Karpas-422 (cell line): Measurements from ENCODE around the gene PIAS1. TPM values are rescaled to one million over a fixed set of nuclear protein-coding genes. Genes with fewer than 3 reads are reported as not detected.
A peak's percentile ranks its signal among the peaks of the same experiment; 100 is the strongest.

Source experiments
- DNase-seq: peaks from one replicate; pipeline ENCODE4 v3.0.0-alpha.2; 2015
- H2AFZ ChIP-seq: fragments of 200-600 bp; sonication (generic); 2 replicates; pipeline ENCODE4 v1.6.1; 2014; ENCODE audit warnings: antibody characterized with exemption, low read length, mixed read lengths
- H3K27ac ChIP-seq: fragments of 200-600 bp; sonication (generic); 2 replicates; pipeline ENCODE4 v1.5.1; 2014; ENCODE audit warnings: mild to moderate bottlenecking, low read length, moderate library complexity
- H3K27me3 ChIP-seq: fragments of 200-600 bp; sonication (generic); 2 replicates; pipeline ENCODE4 v1.6.1; 2014; ENCODE audit warnings: low read length, mixed read lengths
- H3K36me3 ChIP-seq: fragments of 200-600 bp; sonication (generic); 2 replicates; pipeline ENCODE4 v1.6.1; 2014; ENCODE audit warnings: low read length, mixed read lengths; ENCODE audit not compliant: insufficient read depth
- H3K4me1 ChIP-seq: fragments of 200-600 bp; sonication (generic); 2 replicates; pipeline ENCODE4 v1.6.1; 2014; ENCODE audit warnings: mild to moderate bottlenecking, low read length, mixed read lengths
- H3K4me2 ChIP-seq: fragments of 200-600 bp; sonication (generic); 2 replicates; pipeline ENCODE4 v1.6.1; 2014; ENCODE audit warnings: low read length, low read depth, mild to moderate bottlenecking; ENCODE audit not compliant: poor library complexity, severe bottlenecking
- H3K4me3 ChIP-seq: fragments of 200-600 bp; sonication (generic); 2 replicates; pipeline ENCODE4 v1.5.1; 2014; ENCODE audit warnings: mild to moderate bottlenecking, antibody characterized with exemption, low read length, mixed read lengths
- H3K79me2 ChIP-seq: fragments of 200-600 bp; sonication (generic); 2 replicates; pipeline ENCODE4 v1.6.1; 2014; ENCODE audit warnings: mild to moderate bottlenecking, low read length, mixed read lengths
- H3K9ac ChIP-seq: fragments of 200-600 bp; sonication (generic); 2 replicates; pipeline ENCODE4 v1.6.0; 2014; ENCODE audit warnings: low read length
- H3K9me2 ChIP-seq: fragments of 200-600 bp; sonication (generic), shearing (Covaris generic); replicated peaks from 2 replicates; pipeline ENCODE4 v1.6.0; 2014; ENCODE audit warnings: mild to moderate bottlenecking, low read length, moderate library complexity; ENCODE audit not compliant: insufficient read depth
- H3K9me3 ChIP-seq: fragments of 300-700, 200-600 bp; sonication (generic); 2 replicates; pipeline ENCODE4 v1.6.1; 2014; ENCODE audit warnings: low read length, mixed read lengths
- H4K20me1 ChIP-seq: fragments of 200-600 bp; sonication (generic); 2 replicates; pipeline ENCODE4 v1.6.1; 2014; ENCODE audit warnings: mild to moderate bottlenecking, antibody characterized with exemption, low read length, low read depth; ENCODE audit not compliant: insufficient read depth
- total RNA-seq: library from RNA; depleted of rRNA; stranded (reverse); fragments of >200 nt; shearing (Covaris generic); gene quantifications from 2 replicates; pipeline ENCODE4 v1.2.3, GENCODE V29; 2014; ENCODE audit warnings: low replicate concordance

The PIAS1 gene
- total RNA-seq, 1 experiment from 2014 or later = 106 TPM

DNA sequence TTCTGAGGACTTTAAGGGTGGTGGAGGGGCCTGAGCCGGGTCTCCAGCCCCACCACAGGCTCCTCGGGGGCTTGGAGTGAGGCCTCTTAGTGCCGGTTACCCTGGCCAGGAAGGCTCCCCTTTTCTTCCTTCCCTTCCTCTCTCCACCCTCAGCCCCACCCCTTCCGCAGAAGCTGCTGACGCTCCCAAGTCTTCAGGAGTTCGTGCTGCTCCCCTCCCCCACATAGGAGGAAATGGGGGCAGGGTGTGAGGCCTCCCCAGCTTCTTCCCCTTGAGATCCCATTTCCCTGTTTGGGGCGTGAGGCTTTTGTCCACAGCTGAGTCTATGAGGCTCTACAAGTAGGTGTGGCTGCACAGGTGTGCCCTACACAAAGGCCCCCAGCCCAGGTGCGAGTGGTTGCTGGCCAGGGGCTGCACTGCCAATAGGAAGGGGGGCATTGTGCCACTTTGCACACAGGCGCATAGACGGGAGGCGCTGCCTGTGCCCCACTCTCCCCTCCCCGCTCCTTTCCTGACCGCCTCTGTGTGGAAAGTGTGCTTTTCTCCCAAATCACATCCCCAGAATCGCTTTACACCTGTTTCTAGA is 151.9 kb downstream of the PIAS1 start:
- Histone ChIP-seq H2AFZ (no peak overlapping the region), H3K4me3 (no peak overlapping the region), H3K36me3 (no peaks in the 10 kb centered on the region), H3K79me2 (peaks cover 23% of the 10 kb centered on the region), H4K20me1 (no peaks in the 10 kb centered on the region), H3K9me2 (no peaks in the 10 kb centered on the region), H3K9me3 (no peaks in the 10 kb centered on the region), H3K9ac (no peak overlapping the region), H3K4me2 (no peak overlapping the region), H3K27me3 (no peaks in the 10 kb centered on the region), H3K27ac (no peak overlapping the region), H3K4me1 (peaks cover 29% of the 10 kb centered on the region)
- no peak for DNase-seq

DNA sequence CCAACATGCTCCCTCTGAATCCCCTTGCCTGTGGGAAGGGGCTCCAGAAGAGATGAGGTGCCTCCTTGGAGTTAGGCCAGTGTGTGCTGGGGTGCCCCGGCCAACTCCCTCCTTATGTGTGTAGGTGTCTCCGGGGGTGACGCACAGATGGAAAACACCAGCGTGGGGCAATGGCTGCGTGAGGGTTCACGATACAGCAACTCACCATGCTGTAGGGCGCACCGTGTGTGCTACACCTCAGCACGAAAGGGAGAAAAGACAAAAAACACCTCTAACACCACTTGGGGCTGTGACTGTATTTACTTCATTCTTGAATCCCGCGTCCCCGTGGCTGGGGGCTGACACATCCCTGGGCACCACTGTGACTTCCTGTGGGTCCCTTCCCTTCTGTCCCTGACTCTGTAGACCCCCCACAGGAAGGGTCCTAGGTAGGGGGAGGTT is 152.6 kb downstream of the PIAS1 start:
- Histone ChIP-seq H4K20me1 (no peaks in the 10 kb centered on the region), H3K9ac (no peak overlapping the region), H3K27me3 (no peaks in the 10 kb centered on the region)

DNA sequence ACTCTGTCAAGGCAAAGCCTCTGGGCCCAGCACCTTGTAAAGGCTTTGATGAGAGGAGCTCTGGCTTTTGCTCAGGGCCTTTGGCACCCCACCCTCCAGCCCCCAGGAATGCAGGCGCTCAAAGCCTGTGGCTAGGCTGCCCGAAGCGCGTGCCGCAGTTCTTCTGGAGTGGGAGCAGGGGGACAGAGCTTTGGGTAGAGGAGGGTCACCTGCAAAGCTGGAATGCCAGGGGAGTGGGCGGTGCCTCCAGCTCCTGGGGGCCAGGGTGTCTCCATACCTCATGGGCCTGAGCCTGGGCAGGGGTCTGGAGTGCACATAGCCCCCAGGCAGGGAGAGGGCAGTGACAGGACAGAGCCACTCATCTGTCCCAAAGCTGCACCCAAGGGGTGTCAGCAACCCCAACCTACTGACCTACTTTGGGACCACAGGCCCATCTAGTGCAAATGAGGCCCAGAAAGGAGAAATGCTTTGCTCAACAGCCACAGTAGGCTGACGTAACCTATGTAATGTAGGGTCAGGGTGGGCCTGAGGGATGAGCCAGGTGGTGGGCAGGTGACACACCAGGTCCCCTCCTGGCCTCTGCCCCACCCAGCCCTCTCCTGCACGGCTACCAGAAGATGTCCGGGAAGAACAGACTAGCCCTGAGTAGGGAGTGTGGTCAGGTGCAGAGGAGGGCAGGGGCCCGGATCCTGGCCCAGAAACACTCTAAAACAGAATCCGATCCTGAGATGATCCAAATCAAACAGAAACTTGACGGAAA is 153.2 kb downstream of the PIAS1 start:
- H3K27ac ChIP-seq = no peak overlapping the region
- H4K20me1 ChIP-seq = no peaks in the 10 kb centered on the region
- H3K4me3 ChIP-seq = no peak overlapping the region
- no peak overlapping the region for H3K9ac ChIP-seq
- H3K36me3 ChIP-seq = no peaks in the 10 kb centered on the region
- H3K79me2 ChIP-seq = peaks cover 37% of the 10 kb centered on the region
- H3K9me3 ChIP-seq = no peaks in the 10 kb centered on the region
- no peak overlapping the region for H2AFZ ChIP-seq
- no peak overlapping the region for H3K4me2 ChIP-seq
- no peaks in the 10 kb centered on the region for H3K9me2 ChIP-seq
- no peak for DNase-seq
- peaks cover 42% of the 10 kb centered on the region for H3K4me1 ChIP-seq
- no peaks in the 10 kb centered on the region for H3K27me3 ChIP-seq

More for the DNA sequence above, 152.6 kb downstream of the PIAS1 start:
- no peak overlapping the region for H3K4me3 ChIP-seq
- no peaks in the 10 kb centered on the region for H3K36me3 ChIP-seq
- H3K9me2 ChIP-seq = no peaks in the 10 kb centered on the region
- H3K9me3 ChIP-seq = no peaks in the 10 kb centered on the region
- DNase-seq = no peak
- H3K4me1 ChIP-seq = peaks cover 35% of the 10 kb centered on the region
- H3K79me2 ChIP-seq = peaks cover 30% of the 10 kb centered on the region
- H2AFZ ChIP-seq = no peak overlapping the region
- no peak overlapping the region for H3K27ac ChIP-seq
- no peak overlapping the region for H3K4me2 ChIP-seq

DNA sequence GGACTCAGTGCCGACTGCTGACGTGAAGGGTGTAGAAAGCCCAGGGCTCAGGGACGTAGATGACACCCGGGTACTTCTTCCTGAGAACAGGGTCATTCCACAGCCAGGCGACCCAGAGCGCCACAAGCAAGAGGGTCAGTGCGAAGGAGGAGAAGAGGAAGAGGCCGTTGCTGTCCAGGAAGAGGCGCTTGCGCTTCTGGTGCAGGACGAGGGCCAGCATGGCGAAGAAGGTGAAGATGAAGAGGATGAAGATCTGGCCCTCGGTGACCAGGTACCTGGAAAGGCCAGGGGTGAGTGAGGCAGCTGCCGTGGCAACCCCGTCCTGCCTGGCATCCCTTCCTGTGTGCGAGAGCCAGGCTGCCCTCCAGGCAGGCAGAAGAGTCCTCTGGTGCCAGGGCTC is 154.0 kb downstream of the PIAS1 start:
- Histone ChIP-seq H3K9ac (no peak overlapping the region), H3K9me3 (no peaks in the 10 kb centered on the region), H3K4me2 (peak overlapping the region; percentile 49), H3K4me1 (peaks cover 43% of the 10 kb centered on the region), H3K79me2 (peaks cover 38% of the 10 kb centered on the region), H3K36me3 (no peaks in the 10 kb centered on the region), H2AFZ (no peak overlapping the region), H3K27me3 (no peaks in the 10 kb centered on the region), H3K27ac (peak overlapping the region; percentile 69; the same call in 1 of the 2 replicates), H3K9me2 (no peaks in the 10 kb centered on the region), H3K4me3 (no peak overlapping the region), H4K20me1 (no peaks in the 10 kb centered on the region)
- DNase-seq = no peak

DNA sequence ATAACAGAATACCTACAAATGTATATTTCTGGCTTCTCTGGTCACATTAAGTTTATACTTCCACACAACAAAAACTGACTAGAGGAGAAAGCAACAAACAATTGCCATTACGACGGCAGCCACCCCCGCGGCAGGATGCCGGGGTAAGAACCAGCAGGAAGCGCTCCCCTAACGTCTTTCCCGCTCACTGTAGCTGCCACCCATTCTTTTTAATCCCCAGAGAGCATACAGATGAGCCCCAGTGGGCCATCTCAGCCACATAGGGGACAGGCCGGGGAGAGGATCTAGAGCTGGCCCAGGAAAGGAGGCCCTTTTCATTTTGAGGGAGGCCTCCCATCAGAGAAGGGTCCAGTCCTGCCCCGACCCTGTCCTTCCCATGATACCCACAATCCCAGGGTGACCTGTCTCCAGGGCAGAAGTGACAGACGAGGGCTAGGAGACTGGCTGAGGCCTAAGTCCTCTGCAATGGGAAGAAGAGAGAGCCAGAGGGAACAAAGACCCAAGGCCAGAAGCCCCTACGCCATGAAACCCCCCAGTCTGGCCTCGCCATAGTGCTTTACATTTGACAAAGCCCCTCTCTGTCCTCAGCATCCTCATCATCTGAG is 154.6 kb downstream of the PIAS1 start:
- Histone ChIP-seq H3K4me1 (peaks cover 43% of the 10 kb centered on the region), H2AFZ (no peak overlapping the region), H3K4me3 (no peak overlapping the region), H4K20me1 (no peaks in the 10 kb centered on the region), H3K9me2 (no peaks in the 10 kb centered on the region), H3K4me2 (peak overlapping the region; percentile 49), H3K27ac (peak overlapping the region; percentile 69), H3K27me3 (no peaks in the 10 kb centered on the region), H3K9ac (peak overlapping the region; percentile 49), H3K36me3 (no peaks in the 10 kb centered on the region), H3K79me2 (peaks cover 42% of the 10 kb centered on the region), H3K9me3 (no peaks in the 10 kb centered on the region)
- DNase-seq = peak; percentile 62

- Histone ChIP-seq H3K4me1 (peaks cover 43% of the 10 kb centered on the region), H3K9me3 (no peaks in the 10 kb centered on the region), H3K9me2 (no peaks in the 10 kb centered on the region), H2AFZ (no peak overlapping the region), H4K20me1 (no peaks in the 10 kb centered on the region), H3K4me2 (peak overlapping the region; percentile 49), H3K9ac (peak overlapping the region; percentile 49), H3K4me3 (no peak overlapping the region), H3K27me3 (no peaks in the 10 kb centered on the region), H3K36me3 (no peaks in the 10 kb centered on the region), H3K79me2 (peaks cover 47% of the 10 kb centered on the region), H3K27ac (peak overlapping the region; percentile 69)
- no peak for DNase-seq
These were observed 155.2 kb downstream of the PIAS1 start for GRCh38 chr15:68209272-68209671.

GRCh38 chr15:68209735-68210408 is 155.8 kb downstream of the PIAS1 start:
- H3K4me1 ChIP-seq = peaks cover 43% of the 10 kb centered on the region
- H2AFZ ChIP-seq = no peak overlapping the region
- peak overlapping the region; percentile 49 for H3K9ac ChIP-seq
- H4K20me1 ChIP-seq = no peaks in the 10 kb centered on the region
- H3K9me2 ChIP-seq = no peaks in the 10 kb centered on the region
- peak overlapping the region; percentile 23; the same call in 1 of the 2 replicates for H3K4me3 ChIP-seq
- peaks cover 53% of the 10 kb centered on the region for H3K79me2 ChIP-seq
- peak overlapping the region; percentile 69 for H3K27ac ChIP-seq
- peak; percentile 71 for DNase-seq
- H3K36me3 ChIP-seq = no peaks in the 10 kb centered on the region
- H3K9me3 ChIP-seq = no peaks in the 10 kb centered on the region
- H3K4me2 ChIP-seq = peak overlapping the region; percentile 49
- H3K27me3 ChIP-seq = no peaks in the 10 kb centered on the region

DNA sequence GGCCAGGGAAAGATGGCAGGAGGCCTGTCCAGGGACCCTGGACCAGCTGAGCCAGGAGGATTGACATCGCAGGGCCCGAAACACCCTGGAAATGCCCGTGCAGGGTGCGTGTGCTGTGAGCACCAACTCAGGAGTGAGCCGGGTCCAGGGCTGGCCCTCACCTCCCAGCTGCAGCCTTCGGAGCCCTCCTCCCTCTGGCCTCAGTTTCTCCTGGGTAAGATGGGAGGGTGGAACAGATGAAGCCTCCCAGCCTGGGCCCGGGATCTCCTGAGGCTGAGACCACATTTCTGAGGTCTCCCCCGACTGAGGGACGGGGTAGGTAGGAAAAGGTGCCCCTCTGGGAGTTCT is 156.3 kb downstream of the PIAS1 start:
- Histone ChIP-seq H3K4me1 (peaks cover 43% of the 10 kb centered on the region), H3K4me3 (peak overlapping the region; percentile 23; the same call in 1 of the 2 replicates), H3K27me3 (no peaks in the 10 kb centered on the region), H3K4me2 (peak overlapping the region; percentile 49), H3K9me2 (no peaks in the 10 kb centered on the region), H3K9me3 (no peaks in the 10 kb centered on the region), H4K20me1 (no peaks in the 10 kb centered on the region), H3K9ac (peak overlapping the region; percentile 49), H3K27ac (peak overlapping the region; percentile 69), H3K36me3 (no peaks in the 10 kb centered on the region), H2AFZ (no peak overlapping the region), H3K79me2 (peaks cover 58% of the 10 kb centered on the region)
- no peak for DNase-seq
